HG03097 (cell line): Measurements from ENCODE around the gene PRKAG2.
"Not testable (repeated sequence)": the region's sequence is repeated elsewhere in the genome, so short reads cannot be mapped to it uniquely, and the experiment has no call there.

ENCODE experiments used
- ATAC-seq: cut with Tn5 transposase; IDR thresholded peaks from one replicate; pipeline ENCODE4 v1.9.1; 2021; ENCODE audit not compliant: unreplicated experiment, low FRiP score

PRKAG2 gene

DNA sequence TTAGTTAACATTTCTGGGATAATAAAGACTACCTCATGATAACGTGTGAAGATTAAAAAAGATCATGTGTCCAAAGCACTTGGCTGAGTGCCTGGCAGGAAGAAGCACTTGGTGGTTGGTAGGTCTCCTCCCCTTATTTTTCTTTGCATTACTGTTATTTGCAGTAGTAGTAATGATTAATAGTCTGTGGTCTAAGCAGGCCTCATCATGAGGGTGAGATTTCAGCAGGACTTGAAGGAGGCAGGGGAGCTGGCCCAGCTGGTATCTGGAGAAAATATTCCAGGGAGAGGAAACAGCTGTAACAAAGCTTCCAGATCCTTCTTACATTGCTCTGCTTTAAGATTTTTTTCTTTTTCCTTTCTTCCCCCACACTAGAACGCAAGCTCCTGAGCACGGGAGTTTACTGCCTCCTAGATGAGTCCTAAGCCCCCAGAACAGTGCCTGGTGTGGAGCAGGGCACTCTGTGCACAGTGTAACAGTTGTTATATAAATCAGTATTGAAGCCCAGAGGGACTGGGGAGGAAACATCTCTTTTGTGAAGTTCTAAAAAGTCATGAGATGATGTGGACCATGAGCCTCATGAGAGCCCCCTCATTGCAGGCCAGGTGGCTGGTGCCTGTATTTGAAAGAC, 326.1 kb downstream of the PRKAG2 start:
- no peak for ATAC-seq

DNA sequence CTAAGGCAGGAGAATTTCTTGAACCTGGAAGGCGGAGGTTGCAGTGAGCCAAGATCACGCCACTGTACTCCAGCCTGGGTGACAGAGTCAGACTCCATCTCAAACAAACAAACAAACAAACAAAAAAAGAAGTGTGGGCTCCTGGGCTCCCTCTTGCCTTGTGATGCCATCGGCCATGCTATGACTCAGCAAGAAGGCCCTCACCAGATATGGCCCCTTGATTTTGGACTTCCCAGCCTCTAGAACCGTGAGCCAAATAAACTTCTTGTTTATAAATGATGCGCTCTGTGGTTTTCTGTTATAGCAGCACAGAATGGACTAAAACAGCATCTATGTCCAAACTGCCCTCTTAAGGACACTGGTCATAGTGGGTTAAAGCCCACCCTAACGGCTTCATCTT, 327.3 kb downstream of the PRKAG2 start:
- no peak for ATAC-seq

DNA sequence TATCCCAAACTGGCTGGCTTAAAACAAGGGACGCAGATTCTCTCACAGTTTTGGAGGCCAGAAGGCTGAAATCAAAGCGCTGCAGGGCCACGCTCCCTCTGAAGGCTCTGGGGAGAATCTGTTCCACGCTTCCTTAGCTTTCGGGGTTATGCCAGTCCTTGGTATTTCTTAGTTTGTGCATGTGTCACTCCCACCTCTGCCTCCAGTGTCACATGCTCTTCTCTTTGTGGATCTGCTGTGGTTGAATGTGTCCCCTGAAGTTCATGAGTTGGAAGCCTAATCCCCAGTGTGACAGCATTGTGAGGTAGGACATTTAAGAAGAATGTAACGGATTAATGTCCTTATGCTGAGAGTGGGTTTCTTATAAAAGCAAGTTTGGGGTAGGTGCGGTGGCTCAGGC, 327.8 kb downstream of the PRKAG2 start:
- no peak for ATAC-seq

DNA sequence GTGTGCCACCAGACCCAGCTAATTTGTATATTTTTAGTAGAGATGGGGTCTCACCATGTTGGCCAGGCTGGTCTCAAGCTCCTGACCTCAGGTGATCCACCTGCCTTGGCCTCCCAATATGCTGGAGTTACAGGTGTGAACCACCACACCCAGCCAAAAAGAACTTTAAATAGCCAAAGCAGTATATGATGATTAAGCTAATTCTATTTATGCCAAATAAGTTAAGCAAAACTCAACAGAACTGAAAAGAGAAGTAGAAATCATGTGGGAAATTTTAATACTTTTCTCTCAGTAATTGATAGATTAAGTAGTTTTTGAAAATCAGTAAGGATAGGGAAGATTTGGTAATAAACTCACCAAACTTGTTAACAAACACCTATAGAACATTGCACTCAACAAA, 332.7 kb downstream of the PRKAG2 start:
- ATAC-seq: no peak

DNA sequence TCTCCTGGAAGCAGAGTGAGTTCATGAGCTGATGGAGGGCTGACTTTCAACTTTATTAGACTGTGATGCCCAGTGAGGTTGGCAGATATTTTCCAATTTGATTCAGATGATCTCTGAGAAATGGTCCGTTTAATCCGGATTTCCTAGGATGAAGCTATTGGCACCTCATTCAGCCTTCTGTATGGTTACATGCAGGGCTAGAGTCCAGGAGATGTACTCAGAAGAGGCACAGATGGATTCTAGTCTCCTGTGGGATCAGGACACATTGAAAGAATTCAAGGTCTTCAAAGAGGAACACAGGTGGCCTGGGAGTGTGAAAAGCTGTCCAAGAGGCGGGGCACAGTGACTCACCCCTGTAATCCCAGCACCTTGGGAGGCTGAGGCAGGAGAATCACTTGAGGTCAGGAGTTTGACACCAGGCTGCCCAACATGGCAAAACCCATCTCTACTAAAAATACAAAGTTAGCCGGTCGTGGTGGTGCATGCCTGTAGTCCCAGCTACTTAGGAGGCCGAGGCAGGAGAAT, 334.2 kb downstream of the PRKAG2 start:
- ATAC-seq: no peak

DNA sequence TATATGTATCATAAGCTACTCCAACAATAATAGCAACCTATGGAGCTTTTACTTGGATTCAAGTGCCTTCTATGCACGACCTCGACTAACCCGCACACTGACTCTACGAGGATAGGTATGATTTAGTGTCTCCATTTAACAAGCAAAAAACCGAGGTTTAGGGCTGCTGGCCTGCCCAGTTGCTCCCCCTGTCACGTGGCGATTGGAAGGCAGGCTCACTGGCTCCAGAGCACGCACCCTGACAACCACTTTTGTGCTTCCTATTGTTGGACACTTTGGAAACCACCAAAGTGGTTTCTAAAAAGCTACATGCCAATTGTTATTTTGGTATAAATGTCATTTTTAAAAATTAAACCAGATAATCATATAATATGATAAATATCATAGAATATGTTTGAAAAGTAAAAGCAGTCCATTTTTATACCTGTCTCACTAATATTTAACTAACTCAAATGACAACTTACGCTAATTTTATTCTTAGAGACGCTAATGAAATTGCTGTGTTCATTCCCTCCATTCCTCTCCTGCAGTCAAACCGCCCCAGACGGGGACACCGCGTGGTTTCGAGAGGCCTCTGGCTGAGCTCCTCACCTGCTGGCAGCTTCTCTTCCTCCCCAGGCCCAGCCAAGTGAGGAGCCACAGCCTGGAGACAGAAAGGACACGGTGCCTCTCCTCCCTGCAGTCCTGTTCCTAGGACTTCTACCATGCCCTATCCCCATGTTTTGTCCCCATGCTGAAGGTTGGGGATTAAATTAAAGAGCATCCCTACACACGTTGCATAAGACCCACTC, 335.0 kb downstream of the PRKAG2 start:
- ATAC-seq: no peak

DNA sequence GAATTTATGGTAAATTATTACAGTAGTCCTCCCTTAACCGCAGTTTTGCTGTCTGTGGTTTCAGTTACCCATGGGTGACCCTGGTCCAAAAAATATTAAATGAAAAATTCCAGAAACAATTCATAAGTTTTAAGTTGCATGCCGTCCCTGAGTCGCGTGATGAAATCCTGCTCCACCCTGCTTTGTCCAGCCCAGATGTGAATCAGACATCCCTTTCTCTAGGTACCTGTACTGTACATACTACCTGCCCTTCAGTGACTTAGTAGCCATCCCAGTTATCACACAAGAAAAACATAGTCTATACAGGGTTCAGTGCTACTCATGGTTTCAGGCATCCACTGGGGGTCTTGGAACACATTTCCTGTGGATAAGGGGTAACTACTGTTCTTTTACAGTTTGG, 336.8 kb downstream of the PRKAG2 start:
- no peak for ATAC-seq

DNA sequence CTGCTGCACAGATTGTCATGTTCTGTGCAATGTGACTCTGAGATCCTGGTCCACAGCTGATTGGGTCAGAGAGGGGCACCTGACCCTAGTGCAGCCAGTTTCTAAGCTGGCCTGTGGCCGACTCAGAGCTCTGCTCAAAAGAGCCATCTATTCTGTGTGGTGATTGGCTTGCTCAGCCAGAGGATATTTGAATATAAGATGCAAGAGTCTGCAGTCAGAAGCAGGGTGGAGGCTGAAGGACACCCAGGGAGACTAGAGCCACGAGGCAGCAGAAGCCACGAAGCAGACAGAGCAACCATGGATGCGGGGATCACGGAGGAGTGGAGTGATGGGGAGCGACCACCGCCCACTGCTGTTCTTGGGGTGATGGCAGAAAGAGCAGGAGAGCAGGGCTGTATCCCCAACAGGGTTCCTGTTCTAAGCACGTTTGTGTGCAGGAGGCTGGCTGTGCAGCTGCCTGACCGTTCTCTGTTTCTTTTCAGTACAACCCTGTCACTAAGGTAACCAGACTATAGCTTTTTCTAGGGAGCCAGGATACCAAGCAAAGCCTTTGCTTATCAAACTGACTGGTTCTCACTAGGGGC, 337.7 kb downstream of the PRKAG2 start:
- ATAC-seq: no peak

DNA sequence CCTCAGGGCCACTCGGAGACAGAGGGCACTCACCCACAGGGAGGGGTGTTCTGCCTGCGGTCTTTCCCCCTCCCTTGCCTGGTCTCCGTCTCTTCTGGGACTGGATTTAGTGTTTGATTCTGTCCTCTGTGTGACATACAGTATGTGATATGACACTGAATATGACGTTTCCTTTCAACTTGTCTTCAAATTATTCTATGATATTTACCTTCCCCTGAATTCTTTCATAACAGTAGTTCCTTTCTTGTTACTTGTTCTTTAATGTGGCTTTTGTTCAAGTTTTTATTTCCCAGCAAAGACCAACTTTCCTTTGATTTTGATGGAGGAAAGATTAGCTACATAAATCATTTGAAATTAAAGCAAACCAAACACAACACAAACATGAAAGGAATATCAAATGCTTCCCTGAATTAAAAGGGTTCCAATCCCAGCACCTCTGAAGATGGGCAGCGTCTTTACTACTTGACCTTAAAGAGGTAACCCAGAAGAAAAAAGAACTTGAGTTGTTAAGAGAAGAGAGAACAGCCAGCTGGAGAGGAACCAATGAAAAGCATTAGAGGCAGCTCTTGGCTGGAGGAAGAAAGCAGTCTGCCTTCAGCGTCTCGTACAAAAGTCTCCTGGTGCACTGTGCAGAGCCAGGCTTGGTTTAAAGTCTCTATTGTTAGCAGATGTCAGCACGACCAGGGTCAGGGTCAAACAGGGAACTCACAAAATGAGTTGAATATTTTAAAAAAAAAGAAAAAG, 338.9 kb downstream of the PRKAG2 start:
- no peak for ATAC-seq

DNA sequence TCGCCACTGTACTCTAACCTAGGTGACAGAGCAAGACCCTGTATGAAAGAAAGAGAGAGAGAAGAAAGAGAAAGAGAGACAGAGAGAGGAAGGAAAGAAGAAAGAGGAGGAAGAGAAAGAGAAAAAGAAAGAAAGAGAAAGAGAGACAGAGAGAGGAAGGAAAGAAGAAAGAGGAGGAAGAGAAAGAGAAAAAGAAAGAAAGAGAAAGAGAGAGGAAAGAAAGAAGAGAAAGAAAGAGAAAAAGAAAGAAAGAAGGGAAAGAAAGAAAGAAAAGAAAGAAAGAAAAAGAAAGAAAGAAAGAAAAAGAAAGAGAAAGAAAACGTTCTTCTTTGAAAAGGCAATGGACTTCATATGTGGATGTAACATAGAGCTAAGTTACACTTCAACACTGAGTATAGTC, 340.7 kb downstream of the PRKAG2 start:
- not testable (repeated sequence) for ATAC-seq

DNA sequence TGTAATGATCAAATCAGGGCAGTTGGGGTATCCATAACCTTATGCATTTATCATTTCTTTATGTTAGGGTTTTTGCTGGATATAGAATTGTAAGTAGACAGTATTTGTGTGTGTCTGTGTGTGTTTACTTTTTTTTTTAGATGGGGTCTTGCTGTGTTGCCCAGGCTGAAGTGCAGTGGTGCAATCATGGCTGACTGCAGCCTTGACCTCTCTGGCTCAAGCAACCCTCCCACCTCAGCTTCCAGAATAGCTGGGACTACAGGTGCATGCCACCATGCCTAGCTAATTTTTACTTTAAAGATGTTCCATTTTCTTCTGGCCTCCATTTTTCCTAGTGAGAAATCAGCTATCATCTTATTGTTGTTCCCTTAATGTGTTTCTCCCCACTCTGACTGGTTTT, 347.1 kb downstream of the PRKAG2 start:
- ATAC-seq: no peak

DNA sequence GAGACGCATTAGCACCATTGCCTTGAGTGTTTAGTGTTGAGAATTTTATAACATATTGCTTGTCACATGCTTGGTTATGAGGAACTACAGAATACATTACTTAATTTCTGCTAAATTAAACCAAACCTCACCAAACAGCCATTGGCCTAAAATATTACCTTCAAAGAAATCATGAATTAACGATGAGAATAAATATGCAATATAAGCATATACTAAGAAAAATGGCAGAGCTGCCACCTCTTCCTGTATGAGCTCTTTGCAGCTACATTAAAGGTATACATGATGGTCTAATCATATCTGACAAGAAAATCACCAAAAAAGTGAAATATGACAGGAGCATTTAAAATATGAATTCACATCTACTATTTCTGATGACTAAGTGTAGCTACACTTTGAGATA, 352.1 kb downstream of the PRKAG2 start:
- no peak for ATAC-seq

DNA sequence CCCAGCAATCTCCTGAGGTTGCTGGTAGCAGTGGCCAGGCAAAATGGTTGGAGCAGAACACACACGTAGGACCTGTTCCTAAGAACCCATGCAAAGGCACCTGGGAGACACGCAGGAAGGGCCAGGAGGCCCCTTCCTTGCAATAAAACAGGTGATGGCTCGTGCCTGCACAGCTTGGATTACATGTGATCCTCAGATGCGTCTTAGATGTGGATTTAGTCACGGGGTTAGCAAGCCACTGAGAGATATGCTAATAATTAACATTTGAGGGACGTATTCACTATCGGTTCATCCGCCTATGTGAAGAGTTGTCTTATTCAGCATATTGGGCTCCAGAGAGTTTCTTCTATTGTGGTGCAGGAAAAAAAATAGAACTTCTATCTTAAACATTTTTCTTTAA, 352.6 kb downstream of the PRKAG2 start:
- ATAC-seq: no peak

DNA sequence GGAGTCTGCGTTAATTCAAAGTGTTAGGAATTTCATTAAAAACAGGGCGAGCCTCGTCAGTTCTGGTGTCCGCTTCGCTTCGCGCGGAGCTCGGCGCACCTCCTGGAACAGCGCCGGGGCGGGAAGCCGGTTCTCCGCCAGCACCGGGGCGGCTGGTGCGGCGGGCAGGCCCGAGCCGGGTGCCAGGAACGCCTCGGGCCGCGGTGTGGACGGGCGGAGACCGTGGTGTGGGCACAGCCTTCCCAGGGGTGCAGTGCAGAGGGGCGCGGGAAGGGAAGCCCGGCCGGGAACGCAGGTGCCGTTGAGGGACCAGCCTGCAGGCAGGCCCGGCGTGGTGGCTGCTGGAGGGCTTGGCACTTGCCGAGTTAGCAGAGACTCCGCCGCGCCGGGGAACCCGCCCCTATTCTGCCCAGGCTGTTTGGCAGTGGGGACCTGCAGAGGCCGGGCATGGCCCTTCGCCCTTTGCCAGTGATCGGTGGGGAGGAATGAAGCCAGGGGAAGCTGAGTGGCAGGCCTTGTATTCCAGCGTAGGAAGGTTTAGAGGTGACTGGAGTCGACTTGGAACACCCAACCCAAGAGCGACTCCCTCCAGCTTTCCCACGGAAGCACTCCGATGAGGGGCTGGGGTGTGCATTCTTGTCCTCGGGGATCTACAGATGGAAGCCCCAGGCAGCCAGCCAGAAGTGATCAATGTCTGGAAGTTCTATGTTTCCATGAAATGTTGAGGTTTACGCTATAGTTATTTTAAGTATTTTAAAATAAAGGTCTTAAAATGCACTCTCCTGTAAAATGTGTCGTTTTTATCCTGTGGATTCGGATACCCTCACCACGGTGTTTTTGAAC, 356.3 kb downstream of the PRKAG2 start:
- peak; percentile 4 for ATAC-seq

DNA sequence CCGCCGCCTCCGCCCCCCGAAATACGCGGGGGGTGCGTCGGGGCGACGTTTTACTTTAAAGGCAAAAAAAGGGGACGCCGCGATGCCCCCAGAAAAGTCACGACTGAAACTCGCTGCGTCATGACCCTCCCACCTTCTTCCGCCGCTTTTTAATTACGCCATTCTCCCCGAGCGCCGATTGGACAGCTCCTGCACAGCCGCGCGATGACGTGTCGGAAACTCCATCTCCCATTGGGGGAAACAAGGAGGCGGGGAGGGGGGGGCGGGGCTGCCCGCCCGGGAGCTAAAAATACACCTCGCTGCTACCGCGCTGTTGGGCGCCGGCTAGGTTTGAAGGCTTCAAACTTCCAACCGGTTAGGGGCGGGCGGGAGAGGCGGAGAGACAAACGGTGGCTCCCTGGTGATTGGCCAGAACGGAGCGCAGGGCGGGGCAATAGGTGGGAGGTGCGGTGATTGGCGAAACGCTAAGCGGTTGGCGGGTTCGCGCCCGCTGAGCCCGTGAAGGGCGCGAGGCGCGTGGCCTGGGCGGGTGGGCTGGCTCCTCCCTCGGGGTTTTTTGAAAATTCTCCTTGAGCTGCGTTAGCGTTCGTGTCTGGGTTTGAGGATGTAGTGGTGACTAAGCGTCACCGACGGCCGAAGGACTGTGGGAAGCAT, 357.0 kb downstream of the PRKAG2 start, which contains the start of gene RHEB:
Gene RHEB (minus strand): TSS at position 131 of the 654 bp plus-strand sequence. CDS start 384 bp downstream, outside the sequence.
- ATAC-seq: peak; percentile 70

DNA sequence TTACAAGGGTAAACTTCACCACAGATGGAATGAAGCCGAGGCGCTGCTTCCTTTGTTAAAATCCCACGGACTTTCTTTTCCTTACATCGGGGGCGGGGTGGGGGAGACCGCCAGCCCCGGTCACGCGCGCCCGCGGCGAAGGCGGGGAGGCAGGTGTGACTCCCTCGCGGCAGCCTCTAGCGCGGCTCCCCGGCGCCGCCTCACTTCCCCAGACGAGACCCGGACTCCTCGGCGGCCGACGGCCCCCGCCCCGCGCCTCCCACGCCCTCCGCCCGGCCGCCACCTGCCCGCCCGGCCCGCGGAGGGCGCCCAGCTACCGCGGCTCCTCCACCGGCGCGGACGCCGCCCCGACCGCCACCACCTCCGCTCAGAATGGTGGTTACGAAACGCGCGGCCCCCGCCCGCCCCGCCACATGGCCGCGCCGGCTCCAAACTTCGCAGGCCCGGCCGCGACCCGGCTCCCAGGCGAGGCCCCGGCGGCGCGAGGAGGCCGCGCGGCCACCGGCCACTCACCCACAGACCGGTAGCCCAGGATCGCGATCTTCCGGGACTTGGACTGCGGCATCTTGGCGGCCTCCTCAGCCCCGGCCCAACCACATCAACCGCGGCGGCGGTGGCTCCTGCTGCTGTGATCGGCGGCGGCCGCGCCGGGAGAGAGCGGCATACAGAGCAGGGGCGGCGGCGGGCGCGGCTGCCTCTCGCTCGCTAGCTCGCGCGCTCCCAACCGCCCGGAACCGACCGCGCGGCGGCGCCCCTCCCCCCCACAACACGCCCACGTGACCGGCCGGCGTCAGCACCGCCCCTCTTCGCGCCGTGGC, 357.8 kb downstream of the PRKAG2 start:
- ATAC-seq: peak; percentile 50

DNA sequence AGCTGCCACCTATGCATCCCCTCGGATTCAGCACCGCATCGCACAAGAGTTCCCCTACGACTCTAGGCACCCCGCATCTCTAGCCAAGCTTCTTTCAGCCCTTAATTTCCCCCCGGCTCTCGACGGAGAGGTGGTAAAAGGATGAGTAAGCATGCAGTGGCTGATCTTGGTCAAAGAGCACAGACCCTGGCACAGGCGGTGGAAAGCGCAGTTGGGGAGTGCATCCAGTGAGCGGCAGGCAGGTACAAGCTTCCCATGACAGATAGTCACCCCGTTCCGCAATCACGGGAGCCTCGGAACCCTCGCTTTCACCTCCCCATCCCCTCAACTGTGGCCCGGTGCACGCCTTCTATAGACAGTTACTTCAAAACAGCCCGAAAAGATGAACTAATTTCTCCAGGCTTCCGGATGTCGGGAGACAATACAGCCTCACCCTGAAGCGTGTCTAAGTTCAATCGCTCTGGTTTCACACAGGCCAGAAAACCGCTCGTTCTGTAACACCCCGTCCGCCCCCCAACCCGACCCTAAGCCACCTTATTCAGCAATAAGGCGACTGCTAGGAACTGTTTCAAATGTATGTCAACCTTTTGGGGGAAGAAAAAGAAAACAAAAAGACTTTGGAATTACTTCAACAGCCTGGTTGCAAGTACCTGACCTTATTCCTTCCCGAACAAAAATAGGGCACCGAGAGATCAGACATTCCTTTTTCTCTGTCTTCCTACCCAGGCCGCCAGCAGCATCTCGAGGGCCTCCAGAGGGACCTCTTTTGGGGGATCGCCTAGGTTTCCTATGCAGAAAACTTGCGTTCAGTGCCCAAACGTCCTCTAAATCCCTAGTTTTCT, 358.6 kb downstream of the PRKAG2 start:
- ATAC-seq: no peak

DNA sequence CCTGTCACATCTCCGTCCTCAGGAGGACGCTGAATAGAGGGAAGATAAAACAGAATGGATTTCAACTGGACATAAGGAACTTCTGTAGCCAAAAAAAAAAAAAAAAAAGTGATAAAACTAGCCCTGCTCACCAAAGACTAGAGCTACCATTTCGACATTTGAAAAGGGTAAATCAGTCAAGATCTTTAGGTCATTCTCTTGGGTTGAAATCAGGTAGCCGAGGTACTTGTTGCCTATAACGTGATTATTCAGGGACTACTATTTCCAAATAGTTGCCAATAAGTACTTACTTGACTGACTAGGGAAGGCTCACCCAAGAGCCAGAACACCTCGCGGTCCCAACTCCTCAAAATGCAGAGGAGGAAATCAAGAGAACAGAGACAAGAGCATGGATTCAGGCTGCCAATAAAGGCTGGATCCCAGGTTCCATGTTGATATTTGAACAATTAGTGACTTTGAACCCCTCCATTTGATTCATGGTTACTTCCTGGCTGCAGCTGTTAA, 359.3 kb downstream of the PRKAG2 start:
- ATAC-seq: no peak
